HG03064 (cell line): ENCODE data around the gene KLK15.
"Not testable (repeated sequence)": the region's sequence is repeated elsewhere in the genome, so short reads cannot be mapped to it uniquely, and the experiment has no call there.

Experiments used
- ATAC-seq: cut with Tn5 transposase; IDR thresholded peaks from one replicate; pipeline ENCODE4 v1.9.1; 2021; ENCODE audit warnings: low read depth; ENCODE audit not compliant: unreplicated experiment

The KLK15 gene

DNA sequence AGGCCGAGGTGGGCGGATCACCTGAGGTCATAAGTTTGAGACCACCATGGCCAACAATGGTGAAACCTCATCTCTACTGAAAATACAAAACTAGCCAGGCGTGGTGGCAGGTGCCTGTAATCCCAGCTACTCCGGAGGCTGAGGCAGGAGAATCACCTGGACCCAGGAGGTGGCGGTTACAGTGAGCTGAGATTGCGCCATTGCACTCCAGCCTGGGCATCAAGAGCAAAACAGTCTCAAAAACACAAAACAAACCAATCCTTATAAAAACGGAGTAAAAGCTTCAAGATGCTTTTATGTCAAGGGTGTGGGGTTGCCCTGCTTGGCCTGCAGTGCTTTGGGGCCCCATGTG, 36.0 kb downstream of the KLK15 start:
- ATAC-seq = no peak

DNA sequence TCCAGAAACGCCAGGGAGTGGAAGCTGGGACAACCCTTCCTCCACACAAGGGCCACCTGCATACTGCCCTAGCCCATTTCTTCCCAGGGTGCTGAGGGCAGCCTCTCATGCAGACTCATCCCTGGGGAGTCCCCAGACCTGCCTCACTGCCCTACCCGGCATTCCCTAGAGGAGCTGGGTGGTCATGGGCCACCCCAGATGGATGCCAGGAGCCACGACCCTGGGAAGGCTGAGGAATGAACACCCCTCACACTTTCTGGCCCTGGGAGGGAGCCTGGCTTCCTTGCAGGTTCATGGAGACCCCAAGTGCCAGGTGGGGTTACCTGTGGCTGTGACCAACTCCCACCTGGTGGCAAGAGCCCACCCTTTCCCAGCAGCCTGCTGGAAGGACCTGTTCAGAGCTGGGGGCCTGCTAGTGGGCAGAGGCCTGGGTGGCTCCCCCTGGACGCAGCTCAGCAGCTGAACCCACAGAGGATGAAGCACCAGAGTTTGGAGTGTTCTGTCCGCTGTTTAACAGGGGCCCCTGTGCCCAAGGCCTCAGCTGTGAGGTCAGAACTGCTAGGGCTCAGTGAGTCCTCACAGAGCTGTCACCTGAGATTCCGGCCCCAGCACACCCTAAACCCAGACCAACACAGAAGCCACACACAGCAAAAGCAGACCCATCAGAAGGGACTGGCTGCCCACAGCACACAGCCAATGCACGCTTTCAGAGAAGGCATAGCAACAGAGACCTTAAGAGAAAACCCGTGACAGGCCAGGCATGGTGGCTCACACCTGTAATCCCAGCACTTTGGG, 36.5 kb downstream of the KLK15 start:
- no peak for ATAC-seq

DNA sequence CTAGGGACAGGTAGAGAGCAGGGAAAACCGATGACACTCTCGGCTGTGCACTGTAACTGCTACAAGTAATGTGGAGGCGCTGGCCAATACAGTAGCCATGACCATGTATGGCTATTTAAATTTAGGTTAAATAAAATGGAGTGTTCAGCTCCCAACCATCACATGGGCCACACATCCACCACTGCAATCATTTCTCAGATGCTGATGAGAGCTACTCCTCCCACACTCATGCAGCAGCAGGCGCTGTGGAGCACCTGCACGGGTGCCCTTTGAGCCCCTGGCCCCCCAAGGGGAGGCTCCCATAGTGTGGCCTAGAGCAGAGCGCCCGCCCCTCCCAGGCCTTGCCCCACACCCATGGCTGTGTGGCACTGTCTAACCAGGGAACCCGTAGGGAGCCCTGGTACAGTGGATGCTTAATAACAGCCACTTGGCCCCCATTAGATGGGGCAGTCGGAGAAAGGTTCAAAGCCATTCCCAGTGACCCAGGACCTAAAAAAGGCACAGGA, 37.2 kb downstream of the KLK15 start:
- no peak for ATAC-seq

DNA sequence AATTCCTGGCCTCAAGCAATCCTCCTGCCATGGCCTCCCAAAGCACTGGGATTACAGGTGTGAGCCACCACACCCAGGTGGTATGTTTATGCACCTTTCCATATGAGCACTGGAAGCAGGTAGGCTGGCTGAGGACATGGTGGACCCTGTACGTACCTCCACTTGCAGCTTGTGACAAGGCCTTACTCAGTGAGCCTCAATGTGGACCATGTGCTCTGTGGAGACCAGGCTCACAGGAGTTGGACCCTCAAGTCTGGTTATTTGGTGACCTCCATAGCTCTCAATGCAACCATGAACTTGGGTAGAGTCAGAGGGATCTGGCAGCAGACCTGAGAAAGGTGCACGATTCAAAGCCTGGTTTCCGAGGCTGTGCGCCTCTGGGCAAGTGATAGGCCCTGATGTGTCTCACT, 37.7 kb downstream of the KLK15 start:
- ATAC-seq = no peak

DNA sequence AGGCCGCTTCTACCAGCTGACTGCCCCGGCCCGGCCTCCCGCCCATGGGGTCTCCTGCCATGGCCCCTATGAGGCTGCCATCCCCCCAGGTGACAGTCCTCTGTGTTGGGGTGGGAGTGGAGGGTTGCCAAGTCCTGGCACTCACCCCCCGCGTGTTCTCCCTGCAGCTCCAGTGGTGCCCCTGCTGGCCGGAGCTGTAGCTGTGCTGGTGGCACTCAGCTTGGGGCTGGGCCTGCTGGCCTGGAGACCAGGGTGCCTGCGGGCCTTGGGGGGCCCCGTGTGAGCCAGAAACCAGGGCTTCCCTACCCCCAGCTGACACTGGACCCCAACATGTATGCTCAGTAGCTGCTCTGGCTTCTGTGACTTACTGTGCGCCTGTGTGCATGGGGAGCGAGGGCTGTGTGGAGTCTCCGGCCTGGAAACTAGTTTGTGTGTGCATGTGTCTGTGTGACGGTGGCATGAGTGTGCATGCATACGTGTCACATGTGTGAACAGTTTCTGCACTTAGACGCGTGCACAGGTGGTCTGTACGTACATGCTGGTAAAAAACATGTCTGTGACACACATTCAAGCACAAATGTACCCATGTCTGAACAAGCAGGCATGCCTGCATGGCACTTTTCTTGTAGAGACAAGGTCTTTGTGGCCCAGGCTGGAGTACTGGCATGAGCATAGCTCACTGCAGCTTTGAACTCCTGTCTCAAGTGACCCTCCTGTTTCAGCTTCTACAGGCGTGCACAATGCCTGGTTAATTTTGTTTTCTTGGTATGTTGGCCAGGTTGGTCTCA, 38.3 kb downstream of the KLK15 start:
- no peak for ATAC-seq

DNA sequence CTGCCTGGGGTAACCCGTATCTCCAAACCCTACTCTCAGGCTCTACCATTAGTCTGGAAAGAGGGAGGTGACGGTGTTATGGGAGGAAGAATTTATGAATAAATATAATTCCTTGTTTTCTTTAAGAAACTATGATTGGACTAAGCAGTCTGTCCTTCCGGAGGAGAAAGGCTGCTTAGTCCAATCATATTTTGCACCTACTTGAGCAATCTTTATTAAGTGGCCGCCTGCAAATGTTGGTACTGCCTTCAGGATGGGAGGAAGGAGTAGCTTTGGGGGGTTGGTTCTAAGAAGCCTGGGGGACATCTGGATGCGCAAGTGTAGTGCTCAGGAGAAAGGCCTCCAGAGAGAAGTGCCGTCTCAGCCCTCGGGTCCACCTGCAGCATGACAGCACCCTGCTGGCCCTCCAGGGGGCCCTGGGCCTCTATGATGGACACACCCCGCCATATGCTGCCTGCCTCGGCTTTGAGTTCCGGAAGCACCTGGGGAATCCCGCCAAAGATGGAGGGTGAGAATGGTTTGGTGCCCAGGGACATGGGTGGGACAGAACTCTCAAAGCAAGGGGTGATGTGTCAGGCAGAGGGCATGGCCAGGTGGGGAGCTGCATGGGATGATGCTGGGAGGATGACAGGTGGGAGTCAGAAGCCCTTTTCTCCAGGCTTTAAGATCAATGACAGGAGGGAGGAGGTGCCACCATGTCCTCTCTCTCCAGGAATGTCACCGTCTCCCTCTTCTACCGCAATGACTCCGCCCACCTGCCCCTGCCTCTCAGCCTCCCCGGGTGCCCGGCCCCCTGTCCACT, 39.1 kb downstream of the KLK15 start:
- ATAC-seq = no peak

DNA sequence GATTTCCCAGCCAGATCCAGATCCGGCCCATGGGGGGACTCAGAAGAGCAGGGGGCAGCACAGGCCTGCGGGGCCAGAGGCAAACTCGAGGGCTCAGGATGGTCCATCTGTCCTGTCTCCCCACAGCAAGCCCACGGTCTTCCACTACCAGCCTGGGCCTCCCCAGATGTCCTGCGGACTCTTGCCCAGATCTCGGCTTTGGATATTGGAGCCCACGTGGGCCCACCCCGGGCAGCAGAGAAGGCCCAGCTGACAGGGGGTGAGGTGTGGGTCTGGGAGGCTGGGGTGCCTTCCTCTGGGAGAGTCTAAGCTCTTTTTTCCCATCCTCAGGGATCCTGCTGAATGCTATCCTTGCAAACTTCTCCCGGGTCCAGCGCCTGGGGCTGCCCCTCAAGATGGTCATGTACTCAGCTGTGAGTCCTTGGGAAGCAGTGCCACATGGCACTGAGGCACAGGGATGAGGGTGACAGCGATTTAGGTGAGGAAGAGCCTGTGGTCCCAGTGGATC, 39.8 kb downstream of the KLK15 start:
- no peak for ATAC-seq

DNA sequence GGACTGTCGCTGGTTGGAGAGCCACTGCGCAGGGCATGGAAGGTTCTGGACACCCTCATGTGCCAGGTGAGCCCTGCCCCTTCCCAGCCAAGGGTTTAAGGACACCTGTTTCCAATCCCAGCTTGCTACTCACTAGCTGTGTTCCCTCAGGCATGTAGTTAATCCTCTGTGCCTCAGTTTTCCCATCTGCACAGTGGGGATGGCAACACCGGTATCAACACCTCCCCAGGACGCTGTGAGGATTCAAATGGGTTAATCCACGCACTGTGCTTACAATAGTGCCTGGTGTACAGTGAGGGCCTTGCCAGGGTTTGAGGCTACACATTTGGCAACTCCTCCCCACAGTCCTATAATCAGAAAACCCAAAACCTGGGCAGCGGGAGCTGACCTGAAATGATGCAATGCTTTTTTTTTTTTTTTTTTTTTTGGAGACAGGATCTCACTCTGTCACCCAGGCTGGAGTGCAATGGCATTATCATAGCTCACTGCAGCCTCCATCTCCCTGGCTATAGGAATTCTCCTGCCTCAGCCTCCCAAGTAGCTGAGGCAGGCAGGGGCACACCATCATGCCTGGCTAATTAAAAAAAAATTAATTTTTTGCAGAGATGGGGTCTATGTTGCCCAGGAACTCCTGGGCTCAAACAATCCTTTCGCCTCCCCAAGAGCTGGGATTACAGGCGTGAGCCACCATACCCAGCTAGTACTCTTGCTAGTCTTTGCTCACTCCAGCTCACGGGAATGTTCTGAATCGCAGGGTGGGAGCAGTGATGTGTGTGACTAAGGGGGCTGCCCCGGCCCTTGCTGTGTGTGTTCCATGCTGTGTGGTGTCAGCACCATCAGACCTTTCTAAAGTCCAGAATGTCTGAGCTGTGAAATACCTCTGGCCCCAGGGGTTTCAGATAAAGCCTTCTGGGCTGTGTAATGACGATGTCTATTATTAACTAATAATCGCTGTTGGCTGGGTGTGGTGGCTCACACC, 40.8 kb downstream of the KLK15 start:
- no peak for ATAC-seq

DNA sequence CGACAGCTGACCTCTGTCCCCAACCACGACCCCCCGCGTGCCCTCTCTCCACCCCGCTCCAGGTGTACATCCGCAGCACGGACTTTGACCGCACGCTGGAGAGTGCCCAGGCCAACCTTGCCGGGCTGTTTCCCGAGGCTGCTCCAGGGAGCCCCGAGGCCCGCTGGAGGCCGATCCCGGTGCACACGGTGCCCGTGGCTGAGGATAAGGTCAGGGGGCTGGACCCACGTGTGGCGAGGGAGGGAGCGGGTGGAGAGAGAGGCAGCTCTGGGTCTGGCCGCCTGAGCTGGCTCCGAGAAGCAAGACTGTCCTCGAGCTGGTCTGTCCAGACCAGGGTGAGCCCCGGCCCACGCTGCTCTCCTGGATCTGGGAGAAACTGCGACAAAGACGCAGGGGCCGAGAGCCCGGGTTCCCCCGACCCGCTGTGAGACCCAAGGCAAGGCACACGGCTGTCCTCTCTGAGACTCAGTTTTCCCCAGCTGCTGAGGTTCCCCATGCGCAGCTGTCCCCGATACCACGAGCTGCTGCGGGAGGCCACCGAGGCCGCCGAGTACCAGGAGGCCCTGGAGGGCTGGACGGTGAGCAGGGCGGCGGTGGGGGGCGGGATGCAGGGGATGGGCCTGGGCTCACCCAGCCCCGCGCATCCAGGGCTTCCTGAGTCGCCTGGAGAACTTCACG, 41.6 kb downstream of the KLK15 start:
- no peak for ATAC-seq

DNA sequence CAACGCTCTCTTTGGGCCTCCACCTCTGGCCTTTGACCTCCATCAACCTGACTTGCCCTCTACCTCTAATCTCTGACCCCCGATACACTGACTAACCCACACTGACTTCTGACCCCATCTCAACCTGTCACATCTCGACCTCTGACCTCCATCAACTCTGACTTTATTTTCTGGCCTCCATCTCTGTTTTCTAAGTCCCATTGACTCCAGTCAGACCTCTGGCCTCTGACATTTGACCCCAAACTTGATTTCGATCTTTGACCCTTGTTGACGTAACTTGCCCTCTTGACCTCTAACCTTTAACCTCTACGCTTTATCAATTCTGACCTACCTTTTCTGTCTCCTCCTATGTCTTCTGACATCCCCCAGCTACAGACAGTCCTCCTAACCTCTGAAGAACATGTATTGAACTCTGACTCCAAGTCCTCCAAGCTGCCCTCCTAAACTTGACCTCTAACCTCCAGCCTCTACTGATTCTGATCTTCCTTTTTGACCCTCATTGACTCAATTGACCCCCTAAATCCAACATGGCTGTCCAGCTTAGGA, 42.4 kb downstream of the KLK15 start:
- no peak for ATAC-seq

DNA sequence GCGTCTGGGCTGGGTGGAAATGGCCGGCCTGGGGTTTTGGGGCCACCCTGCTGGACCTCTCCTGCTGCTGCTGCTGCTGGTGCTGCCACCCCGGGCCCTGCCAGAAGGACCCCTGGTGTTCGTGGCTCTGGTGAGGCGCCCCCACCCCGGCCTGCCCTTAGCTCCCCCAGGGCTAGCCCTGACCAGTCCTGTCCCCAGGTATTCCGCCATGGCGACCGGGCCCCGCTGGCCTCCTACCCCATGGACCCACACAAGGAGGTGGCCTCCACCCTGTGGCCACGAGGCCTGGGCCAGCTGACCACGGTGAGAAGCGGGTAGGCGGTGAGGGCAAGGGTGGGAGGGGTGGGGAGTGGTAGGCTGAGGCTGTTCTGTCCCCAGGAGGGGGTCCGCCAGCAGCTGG, 43.0 kb downstream of the KLK15 start, which contains the start of gene ACP4:
TSS of gene ACP4 (plus strand) at position 20 of the 400 bp plus-strand sequence. CDS start at position 20, 0 bp downstream.
- no peak for ATAC-seq

DNA sequence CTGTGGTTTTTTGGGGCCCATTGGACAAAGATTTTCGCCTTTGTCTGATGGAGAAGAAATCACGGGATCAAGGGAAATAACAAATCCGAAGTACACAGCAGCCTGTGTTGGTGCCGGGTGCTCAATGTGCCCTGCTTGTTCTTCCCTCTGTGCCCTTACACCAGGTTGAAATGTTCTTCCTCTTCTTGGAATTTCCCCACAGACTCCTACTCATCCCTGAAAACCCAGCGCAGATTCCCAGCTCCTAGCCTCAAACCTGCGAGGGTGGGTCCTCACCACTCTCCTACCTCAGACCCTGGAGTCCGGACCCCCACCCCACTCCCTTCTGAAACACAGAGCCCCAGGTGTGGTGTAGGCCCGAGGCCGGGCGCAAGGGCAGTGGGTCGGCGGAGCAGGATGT, 48.0 kb downstream of the KLK15 start:
- ATAC-seq = no peak

DNA sequence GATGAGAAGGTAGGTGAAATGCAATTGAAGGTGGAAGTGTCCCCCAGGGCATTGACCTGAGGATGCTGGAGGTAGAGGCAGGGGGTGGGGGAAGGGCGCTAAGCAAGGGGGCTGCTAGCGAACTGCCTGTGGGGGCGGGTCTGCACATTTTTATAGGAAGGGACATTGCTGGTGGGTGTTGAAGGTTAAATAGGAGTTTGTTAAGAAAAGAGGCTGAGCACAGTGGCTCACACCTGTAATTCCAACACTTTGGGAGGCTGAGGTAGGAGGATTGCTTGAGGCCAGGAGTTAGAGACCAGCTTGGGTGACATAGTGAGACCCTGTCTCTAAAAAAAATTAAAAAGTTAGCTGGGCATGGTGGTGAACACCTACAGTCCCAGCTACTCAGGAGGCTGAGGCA, 48.7 kb downstream of the KLK15 start:
- ATAC-seq = no peak

DNA sequence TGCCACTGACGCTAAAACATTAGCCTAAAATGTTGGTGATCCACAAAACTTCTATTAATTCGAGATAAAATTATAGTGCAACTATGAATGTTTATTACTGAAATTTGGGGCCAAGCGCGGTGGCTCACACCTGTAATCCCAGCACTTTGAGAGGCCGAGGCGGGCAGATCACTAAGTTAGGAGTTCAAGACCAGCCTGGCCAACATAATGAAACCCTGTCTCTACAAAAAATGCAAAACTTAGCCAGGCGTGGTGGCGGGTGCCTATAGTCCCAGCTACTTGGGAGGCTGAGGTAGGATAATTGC, 49.6 kb downstream of the KLK15 start:
- not testable (repeated sequence) for ATAC-seq

DNA sequence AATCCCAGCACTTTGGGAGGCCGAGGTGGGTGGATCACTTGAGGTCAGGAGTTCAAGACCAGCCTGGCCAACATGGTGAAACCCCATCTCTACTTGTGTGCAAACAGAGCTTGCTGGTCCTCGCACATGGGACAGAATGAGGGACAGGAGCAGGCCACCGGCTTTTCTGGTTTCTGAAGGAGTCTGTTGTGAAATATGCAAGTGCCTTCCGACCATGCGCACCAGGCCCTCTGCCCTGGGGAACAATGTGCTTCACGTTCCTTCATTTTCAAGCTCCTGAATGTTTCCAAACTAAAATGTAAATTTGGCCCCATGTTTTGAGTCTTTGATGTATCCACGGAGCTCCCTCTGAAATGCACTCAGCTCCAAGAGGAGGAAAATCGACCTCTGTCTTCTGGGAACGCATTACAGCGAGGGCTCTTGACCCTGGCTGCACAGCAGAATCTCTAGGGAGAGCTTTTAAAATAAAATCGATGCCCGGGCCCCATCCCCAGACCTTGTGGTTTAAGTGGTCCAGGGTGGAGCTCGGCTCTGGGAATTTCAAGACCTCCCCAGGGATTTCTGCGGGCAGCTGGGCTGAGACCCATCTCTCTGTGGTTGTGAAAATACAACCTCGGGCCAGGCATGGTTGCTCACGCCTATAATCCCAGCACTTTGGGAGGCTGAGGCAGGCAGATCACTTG, 52.5 kb downstream of the KLK15 start:
- no peak for ATAC-seq

DNA sequence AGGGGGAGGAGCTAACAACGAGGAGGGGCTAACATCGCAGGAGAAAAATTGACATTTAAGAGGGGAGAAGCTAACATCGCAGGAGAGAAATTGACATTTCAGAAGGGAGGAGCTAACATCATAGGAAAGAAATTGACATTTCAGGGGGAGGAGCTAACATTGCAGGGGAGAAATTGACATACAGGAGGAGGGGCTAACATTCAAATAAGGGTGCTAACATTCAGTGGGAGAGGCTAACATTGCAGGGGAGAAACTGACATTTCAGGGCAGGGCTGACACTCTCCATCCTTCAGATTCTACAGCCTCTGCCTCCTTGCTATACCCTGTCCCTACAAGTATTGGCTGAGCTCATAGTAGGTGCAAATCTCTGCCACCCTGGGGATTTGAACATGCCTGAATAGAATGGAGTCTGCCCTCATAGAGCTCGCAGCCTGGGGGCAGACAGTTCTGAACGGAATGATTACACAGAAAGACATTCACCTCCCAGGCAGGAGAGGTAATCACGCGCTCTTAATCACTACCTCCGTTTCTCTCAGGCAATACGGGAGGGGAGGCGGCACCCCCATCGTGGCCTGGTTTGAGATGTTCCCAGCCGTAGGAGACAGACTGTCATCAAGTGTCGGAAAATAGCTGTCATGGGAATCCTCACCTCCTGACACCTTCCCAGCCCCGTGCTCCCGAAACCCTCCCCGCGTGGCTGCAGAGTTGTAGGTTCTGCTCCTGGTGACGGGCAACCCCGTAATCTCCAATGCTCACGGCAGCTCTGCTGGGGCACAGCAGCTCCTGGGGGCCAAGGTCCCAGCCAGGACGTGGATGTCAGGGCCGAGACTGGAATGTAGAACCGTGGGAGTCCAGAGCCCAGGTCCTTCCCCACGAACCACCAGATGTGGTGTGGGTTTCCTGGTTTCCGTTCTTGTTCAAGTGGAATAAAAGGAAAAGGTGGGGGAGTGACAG, 53.6 kb downstream of the KLK15 start:
- no peak for ATAC-seq

DNA sequence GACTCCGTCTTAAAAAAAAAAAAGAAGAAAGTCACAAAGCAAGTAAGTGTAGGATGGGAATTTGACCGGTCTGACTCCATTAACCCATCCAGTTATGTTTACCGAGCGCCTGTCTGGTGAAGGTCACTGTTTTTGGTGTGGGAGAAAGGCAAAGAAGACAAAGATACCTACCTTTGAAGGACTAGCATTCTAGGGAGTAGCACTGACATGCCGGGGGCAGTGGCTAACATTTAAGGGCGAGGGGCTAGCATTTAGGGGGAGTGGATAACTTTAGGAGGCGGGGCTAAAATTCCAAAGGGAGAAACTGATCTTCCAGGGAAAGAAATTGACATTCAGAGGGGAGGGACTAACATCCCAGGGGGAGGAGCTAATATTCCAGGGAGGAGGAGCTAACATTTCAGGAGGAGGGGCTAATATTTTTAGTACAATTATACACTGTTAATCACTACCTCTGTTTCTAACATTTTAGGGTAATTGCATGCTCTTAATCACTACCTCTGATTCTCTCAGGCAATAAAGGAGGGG, 54.4 kb downstream of the KLK15 start:
- no peak for ATAC-seq
